Fibroblast of pulmonary artery (primary cell): ENCODE data around the gene COPG2.
"Not testable (repeated sequence)": the region's sequence is repeated elsewhere in the genome, so short reads cannot be mapped to it uniquely, and the experiment has no call there.

Experiments
- DNase-seq: peaks from one replicate; pipeline ENCODE4 v3.0.0-alpha.2; 2010; ENCODE audit warnings: low read depth
- H3K4me3 ChIP-seq: replicated peaks from 2 replicates; pipeline ENCODE4 v1.5.1; 2011; ENCODE audit warnings: low read depth, mild to moderate bottlenecking, control low read depth, low read length, moderate library complexity
- TF ChIP-seq, protein P1 (sequence below): IDR thresholded peaks from 2 replicates; pipeline ENCODE4 v1.5.1; 2011; ENCODE audit warnings: mild to moderate bottlenecking, control low read depth, low read length, inconsistent platforms; ENCODE audit errors: missing control alignments

Gene COPG2

DNA sequence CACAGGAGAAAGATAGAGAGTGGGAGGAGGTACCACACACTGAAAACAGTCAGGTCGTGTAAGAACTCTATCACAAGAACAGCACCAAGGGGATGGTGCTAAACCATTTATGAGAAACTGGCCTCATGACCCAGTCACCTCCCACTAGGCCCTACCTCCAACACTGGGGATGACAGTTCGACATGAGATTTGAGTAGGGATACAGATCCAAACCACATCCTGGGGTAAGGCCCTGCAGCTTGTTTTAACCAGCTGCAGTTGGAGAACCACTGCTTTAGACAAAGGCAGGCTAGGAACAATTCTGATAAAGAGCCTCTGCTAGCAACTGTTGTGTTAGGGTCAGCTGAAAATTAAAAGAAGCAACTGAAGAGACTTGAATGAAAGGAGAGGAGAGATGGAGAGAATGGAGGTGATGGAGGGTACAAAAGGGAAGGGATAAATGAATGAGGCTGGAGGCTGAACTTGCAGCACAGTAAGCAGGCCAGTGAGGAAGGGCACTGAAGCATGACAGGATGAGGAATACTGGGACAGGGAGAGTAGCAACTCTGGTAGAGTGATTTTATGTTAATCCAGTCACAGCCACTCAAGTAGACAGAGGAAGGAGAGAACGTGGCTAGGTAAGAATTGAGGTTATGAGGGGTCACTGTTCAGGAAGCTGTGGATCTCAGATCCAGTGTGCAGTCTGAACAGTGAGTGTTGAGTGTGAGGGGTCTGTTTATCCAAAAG is 153.1 kb downstream of the COPG2 start:
- DNase-seq = no peak
- TF ChIP-seq, protein P1, sequence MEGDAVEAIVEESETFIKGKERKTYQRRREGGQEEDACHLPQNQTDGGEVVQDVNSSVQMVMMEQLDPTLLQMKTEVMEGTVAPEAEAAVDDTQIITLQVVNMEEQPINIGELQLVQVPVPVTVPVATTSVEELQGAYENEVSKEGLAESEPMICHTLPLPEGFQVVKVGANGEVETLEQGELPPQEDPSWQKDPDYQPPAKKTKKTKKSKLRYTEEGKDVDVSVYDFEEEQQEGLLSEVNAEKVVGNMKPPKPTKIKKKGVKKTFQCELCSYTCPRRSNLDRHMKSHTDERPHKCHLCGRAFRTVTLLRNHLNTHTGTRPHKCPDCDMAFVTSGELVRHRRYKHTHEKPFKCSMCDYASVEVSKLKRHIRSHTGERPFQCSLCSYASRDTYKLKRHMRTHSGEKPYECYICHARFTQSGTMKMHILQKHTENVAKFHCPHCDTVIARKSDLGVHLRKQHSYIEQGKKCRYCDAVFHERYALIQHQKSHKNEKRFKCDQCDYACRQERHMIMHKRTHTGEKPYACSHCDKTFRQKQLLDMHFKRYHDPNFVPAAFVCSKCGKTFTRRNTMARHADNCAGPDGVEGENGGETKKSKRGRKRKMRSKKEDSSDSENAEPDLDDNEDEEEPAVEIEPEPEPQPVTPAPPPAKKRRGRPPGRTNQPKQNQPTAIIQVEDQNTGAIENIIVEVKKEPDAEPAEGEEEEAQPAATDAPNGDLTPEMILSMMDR = no peak
- no peak overlapping the region for H3K4me3 ChIP-seq

DNA sequence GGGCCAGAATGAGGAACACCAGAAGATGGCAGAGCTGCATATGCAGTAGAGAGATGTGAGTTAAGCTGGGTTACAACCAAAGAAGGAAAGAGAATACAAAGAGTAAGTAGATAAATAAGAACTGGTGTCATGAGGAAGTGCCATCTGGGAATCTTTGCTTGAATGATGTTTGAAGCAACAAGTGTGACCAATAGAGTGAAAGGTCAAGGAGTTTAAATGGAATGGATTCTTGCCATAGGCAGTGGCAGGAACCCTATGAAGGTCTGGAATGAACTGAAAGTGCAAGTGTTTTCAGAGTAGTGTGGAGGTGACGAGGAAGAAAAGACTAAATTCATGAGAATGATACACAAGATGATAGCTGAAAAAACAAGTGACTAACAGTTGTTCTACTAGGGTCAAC is 155.1 kb downstream of the COPG2 start:
- DNase-seq = no peak
- TF ChIP-seq, protein P1 = no peak
- no peak overlapping the region for H3K4me3 ChIP-seq

DNA sequence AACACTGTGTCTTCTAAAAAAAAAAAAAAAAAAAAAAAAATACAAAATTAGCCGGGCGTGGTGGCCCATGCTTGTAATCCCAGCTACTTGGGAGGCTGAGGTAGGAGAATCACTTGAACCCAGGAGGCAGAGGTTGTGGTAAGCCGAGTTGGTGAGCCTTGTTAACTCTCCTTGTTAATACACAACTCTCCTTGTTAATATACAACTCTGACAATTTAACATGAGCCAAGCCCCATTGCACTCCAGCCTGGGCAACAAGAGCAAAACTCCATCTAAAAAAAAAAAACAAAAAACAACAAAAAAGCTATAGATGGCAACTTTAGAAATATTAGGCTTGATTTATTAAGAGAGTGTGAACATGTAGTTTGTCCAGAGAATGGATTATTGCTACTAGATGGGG is 156.5 kb downstream of the COPG2 start:
- not testable (repeated sequence) for DNase-seq, H3K4me3 ChIP-seq

DNA sequence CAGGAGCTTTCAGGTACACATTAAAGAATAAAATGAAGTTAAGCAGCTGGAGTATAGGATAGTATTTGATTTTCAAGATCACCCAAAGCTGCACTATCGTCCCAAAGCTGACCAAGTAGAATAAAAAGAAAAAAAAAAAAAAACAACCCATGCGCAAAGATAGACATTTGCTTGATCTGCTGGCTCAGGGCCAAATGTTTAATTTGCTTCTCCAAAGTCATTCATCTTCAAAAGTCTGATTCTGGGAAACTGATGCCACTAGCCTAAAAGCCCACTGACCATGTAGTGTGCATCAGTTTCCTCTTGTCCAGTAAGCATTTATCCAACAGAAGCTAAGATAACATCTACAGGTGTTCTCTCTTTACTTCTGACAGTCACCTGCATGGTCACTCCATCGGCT is 162.2 kb downstream of the COPG2 start:
- TF ChIP-seq, protein P1 = no peak
- DNase-seq = no peak
- H3K4me3 ChIP-seq = no peak overlapping the region

DNA sequence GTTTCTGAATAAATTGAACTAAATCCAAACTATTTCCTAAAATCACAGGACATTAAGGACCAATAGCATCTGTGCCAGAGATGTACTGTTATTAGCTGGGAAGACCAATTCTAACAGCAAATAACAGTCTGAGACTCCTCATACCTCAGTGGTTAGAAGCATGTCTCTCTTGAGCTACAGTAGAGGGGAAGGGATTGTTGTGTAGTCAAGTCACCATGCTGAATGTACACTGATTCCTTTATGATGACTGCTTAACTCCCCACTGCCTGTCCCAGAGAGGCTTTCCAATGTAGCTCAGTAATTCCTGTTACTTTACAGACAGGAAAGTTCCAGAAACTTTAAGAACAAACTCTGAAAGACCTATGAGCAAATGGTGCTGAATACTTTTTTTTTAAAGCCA is 162.8 kb downstream of the COPG2 start:
- TF ChIP-seq, protein P1 = no peak
- no peak for DNase-seq

DNA sequence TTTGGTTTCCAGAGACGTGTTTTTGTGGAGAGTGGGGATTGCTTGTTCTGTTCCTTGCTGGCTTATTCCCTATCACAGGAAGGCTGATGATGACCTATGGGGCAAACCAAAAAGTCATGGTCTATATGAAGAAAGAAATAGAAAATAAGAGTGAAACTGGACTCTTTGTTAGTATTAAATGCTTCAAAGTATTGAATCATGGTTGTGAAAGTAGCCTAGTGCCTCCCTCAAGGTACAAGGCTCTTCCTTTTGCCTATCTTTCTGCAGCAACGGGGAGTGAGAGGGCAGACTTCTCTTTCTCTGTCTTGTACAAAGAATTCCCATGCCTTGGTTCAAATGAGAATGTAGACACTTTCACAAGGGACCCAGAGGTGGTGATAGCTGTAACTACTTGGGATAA is 167.6 kb downstream of the COPG2 start:
- TF ChIP-seq, protein P1 = no peak
- H3K4me3 ChIP-seq = no peak overlapping the region
- no peak for DNase-seq

More for the DNA sequence above, 162.8 kb downstream of the COPG2 start:
- H3K4me3 ChIP-seq = no peak overlapping the region

DNA sequence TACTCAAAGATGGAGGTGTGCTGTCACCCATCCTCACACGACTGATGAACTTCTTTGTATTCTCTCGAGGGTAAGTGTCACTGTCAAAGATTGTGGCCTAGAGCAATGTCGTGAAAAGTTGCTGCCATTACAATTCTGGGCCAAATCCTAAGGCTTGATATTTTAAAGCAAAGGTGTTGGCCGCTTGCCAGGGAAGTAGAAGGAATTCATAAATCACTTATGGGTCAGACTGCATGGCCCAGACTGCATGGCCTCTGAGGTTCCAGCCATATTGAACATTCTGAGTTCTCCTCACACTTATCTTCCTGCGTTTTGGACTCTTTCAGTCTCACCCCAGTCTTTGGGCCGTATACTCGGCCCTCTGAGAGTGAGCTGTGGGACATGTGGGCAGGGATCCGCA is 168.1 kb downstream of the COPG2 start:
- DNase-seq = no peak
- TF ChIP-seq, protein P1 = no peak
- no peak overlapping the region for H3K4me3 ChIP-seq
